ENCODE measurements around the gene NSMCE4A.

DNA sequence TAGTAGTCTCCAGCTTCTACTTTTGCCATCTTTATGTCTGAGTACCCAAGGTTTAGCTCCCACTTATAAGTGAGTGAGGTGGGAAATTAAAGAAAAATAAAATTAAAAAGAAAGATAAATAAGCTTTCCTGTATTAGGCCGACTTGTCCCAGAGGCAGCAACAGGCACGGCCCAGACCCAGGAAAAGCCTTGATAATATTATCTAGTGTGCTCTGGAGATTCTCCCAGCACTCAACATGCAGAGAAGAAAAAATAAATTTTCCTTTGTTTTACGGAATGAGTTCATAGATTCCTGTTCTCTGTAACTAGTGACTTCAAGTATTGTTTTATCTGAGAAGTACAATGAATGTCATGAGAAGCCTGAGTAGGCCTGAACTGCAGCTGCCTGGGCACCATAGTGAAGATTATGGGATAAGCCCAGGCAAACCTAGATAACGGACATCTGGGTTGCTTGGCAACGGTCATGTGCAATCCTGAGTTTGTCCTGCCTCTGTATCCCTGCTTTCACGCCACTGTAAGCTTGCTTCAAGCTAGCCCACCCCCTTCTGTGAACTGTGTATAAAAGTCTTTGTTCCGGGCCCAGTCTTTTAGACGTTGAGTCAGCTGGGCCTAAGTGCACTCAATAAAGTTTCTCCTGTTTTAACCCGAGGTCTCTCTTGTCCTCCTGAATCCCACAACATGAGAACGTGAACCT is 53.6 kb downstream of the NSMCE4A start:
- TF ChIP-seq POLR2A (IDR thresholded peaks at IDR 0.05; ENCODE audit: low read depth, low read length) (no peak), TAF1 (IDR thresholded peaks at IDR 0.05; ENCODE audit: borderline replicate concordance, low read depth, low read length) (no peak)
